Mammary epithelial cell (primary cell): ENCODE data around the gene PLCXD3.

Experiments used
- EZH2 ChIP-seq: IDR thresholded peaks from 2 replicates; pipeline ENCODE4 v1.6.1; 2012; ENCODE audit warnings: low read length, inconsistent platforms, borderline replicate concordance
- TF ChIP-seq, protein P1 (sequence below), 2 donors: IDR thresholded peaks in 1 of 2; conservative IDR thresholded peaks in 1 of 2; 2 replicates each; pipeline ENCODE4 v1.5.1; 2011 to 2012; ENCODE audit warnings: inconsistent platforms in 2 of 2, low read length in 2 of 2, mild to moderate bottlenecking in 2 of 2, control low read depth in 1 of 2, low read depth in 1 of 2; ENCODE audit not compliant: insufficient read depth in 1 of 2; ENCODE audit errors: extremely low read depth in 1 of 2

DNA sequence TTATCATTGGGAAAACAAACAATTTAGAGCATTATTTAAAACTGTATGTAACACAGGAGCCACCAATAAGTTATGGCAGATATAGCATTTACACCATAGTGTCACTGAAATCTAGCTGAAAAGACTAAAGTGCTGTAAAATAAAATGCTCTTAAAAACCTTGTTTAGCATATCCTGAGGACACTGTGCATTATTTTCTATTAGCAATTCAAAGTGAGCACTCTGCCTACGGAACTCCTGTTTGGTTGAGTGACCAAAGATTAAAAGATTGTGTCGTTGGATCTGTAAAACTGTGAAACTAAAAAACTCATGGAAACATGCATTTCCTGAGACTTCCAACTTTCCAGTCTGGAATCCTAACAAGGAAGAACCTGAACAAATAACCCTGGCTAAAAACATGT lies 201.1 kb downstream of the PLCXD3 start:
- TF ChIP-seq, protein P1, sequence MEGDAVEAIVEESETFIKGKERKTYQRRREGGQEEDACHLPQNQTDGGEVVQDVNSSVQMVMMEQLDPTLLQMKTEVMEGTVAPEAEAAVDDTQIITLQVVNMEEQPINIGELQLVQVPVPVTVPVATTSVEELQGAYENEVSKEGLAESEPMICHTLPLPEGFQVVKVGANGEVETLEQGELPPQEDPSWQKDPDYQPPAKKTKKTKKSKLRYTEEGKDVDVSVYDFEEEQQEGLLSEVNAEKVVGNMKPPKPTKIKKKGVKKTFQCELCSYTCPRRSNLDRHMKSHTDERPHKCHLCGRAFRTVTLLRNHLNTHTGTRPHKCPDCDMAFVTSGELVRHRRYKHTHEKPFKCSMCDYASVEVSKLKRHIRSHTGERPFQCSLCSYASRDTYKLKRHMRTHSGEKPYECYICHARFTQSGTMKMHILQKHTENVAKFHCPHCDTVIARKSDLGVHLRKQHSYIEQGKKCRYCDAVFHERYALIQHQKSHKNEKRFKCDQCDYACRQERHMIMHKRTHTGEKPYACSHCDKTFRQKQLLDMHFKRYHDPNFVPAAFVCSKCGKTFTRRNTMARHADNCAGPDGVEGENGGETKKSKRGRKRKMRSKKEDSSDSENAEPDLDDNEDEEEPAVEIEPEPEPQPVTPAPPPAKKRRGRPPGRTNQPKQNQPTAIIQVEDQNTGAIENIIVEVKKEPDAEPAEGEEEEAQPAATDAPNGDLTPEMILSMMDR (conservative IDR thresholded peaks at IDR 0.05 in 1 of 2, IDR thresholded peaks at IDR 0.05 in 1 of 2; ENCODE audit: extremely low read depth in 1 of 2, insufficient read depth in 1 of 2, low read depth in 1 of 2, low read length in 2 of 2): no peak
- no peak for TF ChIP-seq EZH2
